H9 (cell line): ENCODE data around the gene MYO18B. TPM values are rescaled to one million over a fixed set of nuclear protein-coding genes. Genes with fewer than 3 reads are reported as not detected.

Experiments
- DNase-seq: peaks from one replicate; pipeline ENCODE4 v3.0.0-alpha.2; 2017
- H2AFZ ChIP-seq: one replicate; pipeline ENCODE4 v1.6.1; 2013; ENCODE audit warnings: mild to moderate bottlenecking, low read length, control low read depth, moderate library complexity
- H2AK5ac ChIP-seq: 2 replicates; pipeline ENCODE4 v1.6.1; 2013; ENCODE audit warnings: low read length, control low read depth, mixed read lengths; ENCODE audit not compliant: insufficient read length
- H2BK120ac ChIP-seq: one replicate; pipeline ENCODE4 v1.6.1; 2013; ENCODE audit warnings: low read depth, mild to moderate bottlenecking, low read length, control low read depth, inconsistent platforms; ENCODE audit not compliant: poor library complexity, severe bottlenecking
- H2BK12ac ChIP-seq: 2 replicates; pipeline ENCODE4 v1.6.1; 2013; ENCODE audit warnings: low read length, control low read depth, mixed read lengths, low read depth; ENCODE audit not compliant: insufficient read length
- H2BK15ac ChIP-seq: 2 replicates; pipeline ENCODE4 v1.6.1; 2013; ENCODE audit warnings: low read depth, low read length, control low read depth
- H2BK20ac ChIP-seq: one replicate; pipeline ENCODE4 v1.6.1; 2013; ENCODE audit warnings: low read depth, mild to moderate bottlenecking, low read length, control low read depth, inconsistent platforms; ENCODE audit not compliant: poor library complexity, severe bottlenecking
- H2BK5ac ChIP-seq: 2 replicates; pipeline ENCODE4 v1.6.1; 2013; ENCODE audit warnings: low read length, control low read depth, mixed read lengths; ENCODE audit not compliant: insufficient read length
- H3K14ac ChIP-seq: 2 replicates; pipeline ENCODE4 v1.6.1; 2013; ENCODE audit warnings: low read length, control low read depth; ENCODE audit not compliant: insufficient read depth
- H3K18ac ChIP-seq: 2 replicates; pipeline ENCODE4 v1.6.1; 2013; ENCODE audit warnings: low read depth, mild to moderate bottlenecking, mixed read lengths, low read length, control low read depth; ENCODE audit not compliant: insufficient read length
- H3K23ac ChIP-seq: 2 replicates; pipeline ENCODE4 v1.6.1; 2013; ENCODE audit warnings: low read length, control low read depth, mixed read lengths, low read depth; ENCODE audit not compliant: insufficient read length
- H3K23me2 ChIP-seq: 2 replicates; pipeline ENCODE4 v1.6.1; 2013; ENCODE audit warnings: low read depth, mild to moderate bottlenecking, mixed read lengths, low read length, control low read depth; ENCODE audit not compliant: insufficient read length, poor library complexity, severe bottlenecking
- H3K27ac ChIP-seq: 2 replicates; pipeline ENCODE4 v1.5.1; 2013; ENCODE audit warnings: low read length, control low read depth, mixed read lengths, low read depth; ENCODE audit not compliant: insufficient read length
- H3K27me3 ChIP-seq: 2 replicates; pipeline ENCODE4 v1.6.1; 2013; ENCODE audit warnings: low read length, control low read depth, inconsistent platforms; ENCODE audit not compliant: insufficient read depth
- H3K4ac ChIP-seq: 2 replicates; pipeline ENCODE4 v1.6.1; 2013; ENCODE audit warnings: low read depth, mild to moderate bottlenecking, control low read depth, inconsistent platforms, low read length, moderate library complexity
- H3K4me1 ChIP-seq: 2 replicates; pipeline ENCODE4 v1.6.1; 2013; ENCODE audit warnings: low read length, control low read depth, inconsistent platforms; ENCODE audit not compliant: insufficient read depth
- H3K4me2 ChIP-seq: 2 replicates; pipeline ENCODE4 v1.6.1; 2013; ENCODE audit warnings: low read length, control low read depth, mixed read lengths; ENCODE audit not compliant: insufficient read length, insufficient read depth
- H3K56ac ChIP-seq: 2 replicates; pipeline ENCODE4 v1.6.1; 2013; ENCODE audit warnings: low read depth, mild to moderate bottlenecking, mixed read lengths, low read length, control low read depth; ENCODE audit not compliant: insufficient read length
- H3K79me1 ChIP-seq: 2 replicates; pipeline ENCODE4 v1.6.1; 2013; ENCODE audit warnings: low read depth, mild to moderate bottlenecking, moderate library complexity, low read length, control low read depth, inconsistent platforms; ENCODE audit not compliant: insufficient read depth, poor library complexity, severe bottlenecking
- H3K79me2 ChIP-seq: 2 replicates; pipeline ENCODE4 v1.6.1; 2013; ENCODE audit warnings: low read length, control low read depth, inconsistent platforms; ENCODE audit not compliant: insufficient read depth
- H3K9ac ChIP-seq: 2 replicates; pipeline ENCODE4 v1.6.1; 2013; ENCODE audit warnings: low read length, control low read depth, mixed read lengths; ENCODE audit not compliant: insufficient read length; ENCODE audit errors: extremely low read depth
- H3K9me3 ChIP-seq: one replicate; pipeline ENCODE4 v1.6.1; 2013; ENCODE audit warnings: low read depth, low read length, inconsistent platforms; ENCODE audit not compliant: control insufficient read depth
- H3T11ph ChIP-seq: one replicate; pipeline ENCODE4 v1.6.1; 2013; ENCODE audit warnings: mild to moderate bottlenecking, low read length, control low read depth, inconsistent platforms
- H4K20me1 ChIP-seq: one replicate; pipeline ENCODE4 v1.6.1; 2013; ENCODE audit not compliant: control insufficient read depth, insufficient read length, insufficient read depth
- H4K5ac ChIP-seq: 2 replicates; pipeline ENCODE4 v1.6.1; 2013; ENCODE audit warnings: low read depth, mild to moderate bottlenecking, mixed read lengths, low read length, control low read depth; ENCODE audit not compliant: insufficient read length
- H4K8ac ChIP-seq: replicated peaks from 2 replicates; pipeline ENCODE4 v1.6.1; 2013; ENCODE audit warnings: low read length, control low read depth, mixed read lengths, low read depth; ENCODE audit not compliant: insufficient read length
- H4K91ac ChIP-seq: 2 replicates; pipeline ENCODE4 v1.6.1; 2013; ENCODE audit warnings: low read depth, mild to moderate bottlenecking, moderate library complexity, mixed read lengths, low read length, control low read depth; ENCODE audit not compliant: insufficient read length
- H3K27ac Mint-ChIP-seq, 3 experiments: 2 replicates in 2 of 3; 3 replicates in 1 of 3; pipeline ENCODE4 v1.8.0; 2020 to 2021; ENCODE audit warnings: mixed read lengths in 3 of 3, mild to moderate bottlenecking in 1 of 3, moderate library complexity in 1 of 3
- H3K27me3 Mint-ChIP-seq: 2 replicates; pipeline ENCODE4 v1.8.0; 2021; ENCODE audit warnings: low read depth, mild to moderate bottlenecking, moderate library complexity, mixed read lengths
- H3K36me3 Mint-ChIP-seq, 3 experiments: 2 replicates in 2 of 3; 3 replicates in 1 of 3; pipeline ENCODE4 v1.8.0; 2020 to 2021; ENCODE audit warnings: low read depth in 3 of 3, mixed read lengths in 3 of 3; ENCODE audit not compliant: insufficient read depth in 1 of 3
- H3K4me1 Mint-ChIP-seq, 2 experiments: 2 replicates each; pipeline ENCODE4 v1.8.0; 2020; ENCODE audit warnings: mixed read lengths in 2 of 2
- H3K4me3 Mint-ChIP-seq, 2 experiments: 2 replicates in 1 of 2; 3 replicates in 1 of 2; pipeline ENCODE4 v1.8.0; 2020 to 2021; ENCODE audit warnings: mild to moderate bottlenecking in 2 of 2, mixed read lengths in 2 of 2, moderate library complexity in 1 of 2
- H3K9me3 Mint-ChIP-seq, 2 experiments: 2 replicates in 1 of 2; 3 replicates in 1 of 2; pipeline ENCODE4 v1.8.0; 2020; ENCODE audit warnings: mild to moderate bottlenecking in 2 of 2, mixed read lengths in 2 of 2, moderate library complexity in 1 of 2
- CTCF ChIP-seq: fragments of 200-600 bp; sonication (generic); conservative IDR thresholded peaks from 3 replicates; pipeline ENCODE4 v1.8.0; 2021; ENCODE audit warnings: antibody characterized with exemption, mild to moderate bottlenecking
- WGBS: extraction: QIAGEN DNeasy Blood & Tissue Kit; methylation state at CpG from one replicate; pipeline ENCODE4 v1.1.7; 2013; ENCODE audit warnings: missing lambda C conversion rate, low lambda C conversion rate, mixed read lengths; ENCODE audit not compliant: insufficient read length; ENCODE audit errors: extremely low coverage; 5-methylcytosine and 5-hydroxymethylcytosine counted together
- total RNA-seq: library from RNA; stranded (reverse); gene quantifications from 2 replicates; pipeline ENCODE4 v1.2.1, GENCODE V29; 2021

The MYO18B gene
- total RNA-seq, 1 experiment from 2014 or later, result 0.46 TPM

GRCh38 chr22:25775531-25775930 is 33.5 kb downstream of the MYO18B start:
- no peak overlapping the region for H3K9ac ChIP-seq
- no peak overlapping the region for H3K14ac ChIP-seq
- no peak overlapping the region for H3K4me2 ChIP-seq
- no peak overlapping the region for H2BK5ac ChIP-seq
- H3K56ac ChIP-seq, result no peak overlapping the region
- no peak overlapping the region; a peak in 1 of 7 replicates for H3K27ac Mint-ChIP-seq
- H3K79me1 ChIP-seq, result no peaks in the 10 kb centered on the region
- H2BK12ac ChIP-seq, result no peak overlapping the region
- no peaks in the 10 kb centered on the region for H3K27me3 ChIP-seq
- H4K8ac ChIP-seq, result no peak overlapping the region
- peak; percentile 64 for DNase-seq
- H4K5ac ChIP-seq, result no peak overlapping the region
- no peak overlapping the region for H4K91ac ChIP-seq
- no peak overlapping the region for H3K27ac ChIP-seq
- no peak overlapping the region for H3K4me3 Mint-ChIP-seq
- H3K4me1 Mint-ChIP-seq, result peaks cover 5% of the 10 kb centered on the region in 2 experiments
- no peak overlapping the region for H2BK120ac ChIP-seq
- H3K27me3 Mint-ChIP-seq, result peaks cover 2% of the 10 kb centered on the region
- H3K36me3 Mint-ChIP-seq, result no peaks in the 10 kb centered on the region
- no peaks in the 10 kb centered on the region for H3K79me2 ChIP-seq
- no peak overlapping the region for H2AK5ac ChIP-seq
- H2BK20ac ChIP-seq, result no peak overlapping the region
- no peak overlapping the region for H3T11ph ChIP-seq
- TF ChIP-seq CTCF, result no peak
- no peak overlapping the region for H2AFZ ChIP-seq
- no peaks in the 10 kb centered on the region for H3K9me3 ChIP-seq
- H3K9me3 Mint-ChIP-seq, result no peaks in the 10 kb centered on the region
- no peak overlapping the region for H2BK15ac ChIP-seq
- H3K4me1 ChIP-seq, result no peaks in the 10 kb centered on the region
- no peak overlapping the region for H3K4ac ChIP-seq
- no peak overlapping the region for H3K18ac ChIP-seq
- no peak overlapping the region for H3K23ac ChIP-seq
- no CpG with 5 or more reads among the region's 8 CpGs for WGBS
- H3K23me2 ChIP-seq, result no peaks in the 10 kb centered on the region
- no peaks in the 10 kb centered on the region for H4K20me1 ChIP-seq
